Measurements from ENCODE around the gene CPEB1. TPM values are rescaled to one million over a fixed set of nuclear protein-coding genes. Genes with fewer than 3 reads are reported as not detected.
A peak's percentile ranks its signal among the peaks of the same experiment; 100 is the strongest.

CPEB1 gene
- total and polyA plus RNA-seq, 2 donors (not counting 1 experiment from before 2014, with no cell fraction given) = 0.19 to 0.62 TPM

GRCh38 chr15:82572311-82572710, 74.9 kb downstream of the CPEB1 start:
- peaks cover 0 to 16% (median 5%) of the 10 kb centered on the region in 4 experiments for H3K27me3 ChIP-seq (replicated peaks in 1 of 4; ENCODE audit: control extremely low read depth in 1 of 4, control insufficient read depth in 3 of 4, insufficient read depth in 4 of 4, low read length in 3 of 4)
- intact Hi-C loops (cut with micrococcal nuclease) = no loop called here
- DNase-seq (no peak), ATAC-seq (ENCODE audit: low read depth) (no peak)
- no peak overlapping the region for H3K4me3 ChIP-seq (ENCODE audit: control extremely low read depth in 1 of 5, extremely low read depth in 1 of 5, insufficient read depth in 1 of 5, low read depth in 2 of 5, low read length in 4 of 5)
- ChIA-PET POLR2A (no interaction called here), CTCF (no interaction called here)
- H3K27ac Mint-ChIP-seq = no peak overlapping the region
- H4K20me1 ChIP-seq (ENCODE audit: control insufficient read depth, insufficient read depth, low read length, poor library complexity, severe bottlenecking) = no peaks in the 10 kb centered on the region
- no peak overlapping the region for H3K4me2 ChIP-seq (replicated peaks; ENCODE audit: low read depth, low read length, poor library complexity, severe bottlenecking)
- H3K4me1 Mint-ChIP-seq = no peaks in the 10 kb centered on the region
- H3K79me2 ChIP-seq (ENCODE audit: control insufficient read depth, insufficient read depth, low read length) = no peaks in the 10 kb centered on the region
- no peak overlapping the region for H3K27ac ChIP-seq (ENCODE audit: low read length in 2 of 2)
- H3K36me3 ChIP-seq (replicated peaks in 1 of 2; ENCODE audit: control extremely low read depth in 1 of 2, control insufficient read depth in 1 of 2, extremely low read depth in 1 of 2, insufficient read depth in 2 of 2, low read length in 1 of 2) = no peaks in the 10 kb centered on the region
- peaks cover 37% of the 10 kb centered on the region for H3K27me3 Mint-ChIP-seq
- H3K4me1 ChIP-seq (ENCODE audit: control insufficient read depth in 2 of 2, insufficient read depth in 2 of 2, low read length in 2 of 2) = no peaks in the 10 kb centered on the region
- no peak overlapping the region for H3K9ac ChIP-seq (ENCODE audit: low read length)
- WGBS (ENCODE audit: insufficient coverage) = 93% methylated on average over 5 of the region's 5 CpGs
- no peaks in the 10 kb centered on the region for H3K9me3 ChIP-seq (ENCODE audit: control extremely low read depth in 1 of 3, control insufficient read depth in 2 of 3, insufficient read depth in 1 of 3, low read length in 2 of 3)
- H3K4me3 Mint-ChIP-seq = no peak overlapping the region
- H3K9me3 Mint-ChIP-seq (ENCODE audit: insufficient read depth) = no peaks in the 10 kb centered on the region
- no peak overlapping the region for H2AFZ ChIP-seq (ENCODE audit: insufficient read depth, low read depth, low read length, poor library complexity, severe bottlenecking)
- TF ChIP-seq CTCF (IDR thresholded peaks at IDR 0.05) = no peak
- TF ChIP-seq EZH2 (IDR thresholded peaks at IDR 0.05; ENCODE audit: borderline replicate concordance, insufficient read depth, low read depth, low read length, poor library complexity, severe bottlenecking) = no peak

- no peaks in the 10 kb centered on the region for H3K9me3 ChIP-seq (ENCODE audit: control extremely low read depth in 1 of 3, control insufficient read depth in 2 of 3, insufficient read depth in 1 of 3, low read length in 2 of 3)
- 13% methylated on average over 17 of the region's 17 CpGs for WGBS (ENCODE audit: insufficient coverage)
- no peaks in the 10 kb centered on the region for H3K9me3 Mint-ChIP-seq (ENCODE audit: insufficient read depth)
- TF ChIP-seq CTCF (IDR thresholded peaks at IDR 0.05) = no peak
- no peak for TF ChIP-seq EZH2 (IDR thresholded peaks at IDR 0.05; ENCODE audit: borderline replicate concordance, insufficient read depth, low read depth, low read length, poor library complexity, severe bottlenecking)
- ChIA-PET POLR2A (no interaction called here), CTCF (interaction anchor here (0.6 kb wide), 1 partner anchor 162 kb away, joined by 5 read pairs; no protein-coding TSS in a partner anchor)
- no peak overlapping the region for H3K9ac ChIP-seq (ENCODE audit: low read length)
- H3K27me3 ChIP-seq (replicated peaks in 1 of 4; ENCODE audit: control extremely low read depth in 1 of 4, control insufficient read depth in 3 of 4, insufficient read depth in 4 of 4, low read length in 3 of 4) = peaks cover 0 to 16% (median 6%) of the 10 kb centered on the region in 4 experiments
- H3K27ac Mint-ChIP-seq = no peak overlapping the region
- ATAC-seq (ENCODE audit: low read depth) (no peak), DNase-seq (no peak)
- H3K27me3 Mint-ChIP-seq = peaks cover 41% of the 10 kb centered on the region
- no peaks in the 10 kb centered on the region for H3K79me2 ChIP-seq (ENCODE audit: control insufficient read depth, insufficient read depth, low read length)
- no peak overlapping the region for H3K4me3 ChIP-seq (ENCODE audit: control extremely low read depth in 1 of 5, extremely low read depth in 1 of 5, insufficient read depth in 1 of 5, low read depth in 2 of 5, low read length in 4 of 5)
- no peaks in the 10 kb centered on the region for H3K36me3 ChIP-seq (replicated peaks in 1 of 2; ENCODE audit: control extremely low read depth in 1 of 2, control insufficient read depth in 1 of 2, extremely low read depth in 1 of 2, insufficient read depth in 2 of 2, low read length in 1 of 2)
- no peaks in the 10 kb centered on the region for H3K4me1 Mint-ChIP-seq
- no peak overlapping the region for H3K4me3 Mint-ChIP-seq
- H3K27ac ChIP-seq (ENCODE audit: low read length in 2 of 2) = no peak overlapping the region
- H2AFZ ChIP-seq (ENCODE audit: insufficient read depth, low read depth, low read length, poor library complexity, severe bottlenecking) = peak overlapping the region; percentile 42
- H3K4me1 ChIP-seq (ENCODE audit: control insufficient read depth in 2 of 2, insufficient read depth in 2 of 2, low read length in 2 of 2) = no peaks in the 10 kb centered on the region
- no peak overlapping the region for H3K4me2 ChIP-seq (replicated peaks; ENCODE audit: low read depth, low read length, poor library complexity, severe bottlenecking)
- no peaks in the 10 kb centered on the region for H4K20me1 ChIP-seq (ENCODE audit: control insufficient read depth, insufficient read depth, low read length, poor library complexity, severe bottlenecking)
- intact Hi-C loops (cut with micrococcal nuclease) = no loop called here
Measured at GRCh38 chr15:82571722-82572222, 75.4 kb downstream of the CPEB1 start.

All from B cell (primary cell).